ENCODE data around the gene DNMT1.
A peak's percentile ranks its signal among the peaks of the same experiment; 100 is the strongest.
"Not testable (repeated sequence)": the region's sequence is repeated elsewhere in the genome, so short reads cannot be mapped to it uniquely, and the experiment has no call there.

The DNMT1 gene

GRCh38 chr19:10193790-10194499 is 808 bp downstream of the DNMT1 start:
- no peaks in the 10 kb centered on the region for H3K9me3 ChIP-seq (ENCODE audit: insufficient read depth, low read depth, low read length)
- peak overlapping the region; percentile 89 for H3K4me3 ChIP-seq (ENCODE audit: low read length)
- no peaks in the 10 kb centered on the region for H3K4me1 ChIP-seq (ENCODE audit: insufficient read depth, low read length)
- H3K27me3 ChIP-seq (ENCODE audit: insufficient read depth, low read length) = no peaks in the 10 kb centered on the region
- peaks cover 24% of the 10 kb centered on the region for H3K36me3 ChIP-seq (ENCODE audit: insufficient read depth, low read depth, low read length)
- H3K9ac ChIP-seq (ENCODE audit: low read depth, low read length) = peak overlapping the region; percentile 87
- H3K27ac ChIP-seq (ENCODE audit: low read length) = peak overlapping the region; percentile 60

DNA sequence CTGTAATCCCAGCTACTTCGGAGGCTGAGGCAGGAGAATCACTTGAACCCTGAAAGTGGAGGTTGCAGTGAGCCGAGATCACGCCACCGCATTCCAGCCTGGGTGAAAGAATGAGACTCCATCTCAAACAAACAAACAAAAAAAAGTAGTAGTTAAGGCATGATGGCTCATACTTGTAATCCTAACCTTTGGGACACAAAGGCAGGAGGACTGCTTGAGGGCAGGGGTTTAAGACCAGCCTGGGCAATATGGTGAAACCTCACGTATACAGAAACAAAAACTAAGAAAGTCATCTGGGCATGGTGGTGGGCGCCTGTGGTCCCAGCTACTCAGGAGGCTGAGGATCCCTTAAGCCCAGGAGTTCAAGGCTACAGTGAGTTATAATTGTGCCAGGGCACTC is 1.8 kb downstream of the DNMT1 start:
- H3K4me3 ChIP-seq (ENCODE audit: low read length) = peak overlapping the region; percentile 89; the same call in 1 of the 2 replicates
- H3K36me3 ChIP-seq (ENCODE audit: insufficient read depth, low read depth, low read length) = peaks cover 24% of the 10 kb centered on the region
- no peaks in the 10 kb centered on the region for H3K9me3 ChIP-seq (ENCODE audit: insufficient read depth, low read depth, low read length)
- no peak overlapping the region for H3K27ac ChIP-seq (ENCODE audit: low read length)
- H3K27me3 ChIP-seq (ENCODE audit: insufficient read depth, low read length) = no peaks in the 10 kb centered on the region
- no peak overlapping the region for H3K9ac ChIP-seq (ENCODE audit: low read depth, low read length)
- no peaks in the 10 kb centered on the region for H3K4me1 ChIP-seq (ENCODE audit: insufficient read depth, low read length)

DNA sequence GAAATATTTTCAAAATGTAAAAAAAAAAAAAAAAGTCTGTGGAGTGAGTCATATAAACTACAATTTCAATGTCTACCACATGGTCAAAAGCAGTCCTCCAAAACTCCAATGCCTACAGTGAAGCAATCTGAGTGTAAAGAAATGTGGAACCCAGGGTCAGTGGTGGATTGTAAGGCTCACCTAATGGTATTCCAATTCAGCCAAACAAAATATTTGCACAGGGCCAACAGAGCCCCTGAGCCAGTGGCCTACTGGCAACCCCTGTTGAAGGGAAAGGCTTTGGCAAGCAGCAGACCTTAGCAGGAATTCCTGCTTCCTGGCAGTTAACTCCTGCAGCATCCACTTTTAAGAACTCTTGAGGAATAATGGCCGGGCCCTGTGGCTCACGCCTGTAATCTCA is 3.4 kb downstream of the DNMT1 start:
- no peak overlapping the region for H3K27ac ChIP-seq (ENCODE audit: low read length)
- no peak overlapping the region for H3K4me3 ChIP-seq (ENCODE audit: low read length)
- H3K9ac ChIP-seq (ENCODE audit: low read depth, low read length) = no peak overlapping the region
- H3K36me3 ChIP-seq (ENCODE audit: insufficient read depth, low read depth, low read length) = peaks cover 35% of the 10 kb centered on the region
- no peaks in the 10 kb centered on the region for H3K4me1 ChIP-seq (ENCODE audit: insufficient read depth, low read length)
- H3K9me3 ChIP-seq (ENCODE audit: insufficient read depth, low read depth, low read length) = no peaks in the 10 kb centered on the region
- no peaks in the 10 kb centered on the region for H3K27me3 ChIP-seq (ENCODE audit: insufficient read depth, low read length)

DNA sequence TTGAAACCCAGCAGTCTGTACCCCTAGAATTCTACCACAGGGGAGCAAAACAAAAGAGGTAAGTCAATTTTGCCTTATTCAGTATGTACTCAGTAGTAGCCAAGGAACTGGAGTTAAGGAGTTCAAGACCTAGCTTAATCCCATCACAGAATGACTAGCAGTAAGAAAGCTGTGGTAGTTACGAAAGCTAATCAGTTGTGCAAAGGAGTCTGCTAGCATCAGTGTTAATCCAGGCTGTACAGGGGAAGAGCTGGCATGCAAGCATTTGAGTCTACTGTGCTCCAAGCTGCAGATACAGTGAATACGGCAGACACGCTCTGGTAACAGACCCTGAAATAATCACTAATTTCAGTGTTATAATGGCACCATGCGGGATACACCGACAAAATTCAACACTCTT is 4.7 kb downstream of the DNMT1 start:
- no peaks in the 10 kb centered on the region for H3K4me1 ChIP-seq (ENCODE audit: insufficient read depth, low read length)
- no peak overlapping the region for H3K9ac ChIP-seq (ENCODE audit: low read depth, low read length)
- no peak overlapping the region for H3K4me3 ChIP-seq (ENCODE audit: low read length)
- H3K27me3 ChIP-seq (ENCODE audit: insufficient read depth, low read length) = no peaks in the 10 kb centered on the region
- peaks cover 47% of the 10 kb centered on the region for H3K36me3 ChIP-seq (ENCODE audit: insufficient read depth, low read depth, low read length)
- H3K27ac ChIP-seq (ENCODE audit: low read length) = no peak overlapping the region
- no peaks in the 10 kb centered on the region for H3K9me3 ChIP-seq (ENCODE audit: insufficient read depth, low read depth, low read length)

GRCh38 chr19:10189616-10190015 is 5.1 kb downstream of the DNMT1 start:
- H3K27me3 ChIP-seq (ENCODE audit: insufficient read depth, low read length) = no peaks in the 10 kb centered on the region
- H3K9me3 ChIP-seq (ENCODE audit: insufficient read depth, low read depth, low read length) = no peaks in the 10 kb centered on the region
- H3K9ac ChIP-seq (ENCODE audit: low read depth, low read length) = no peak overlapping the region
- no peak overlapping the region for H3K4me3 ChIP-seq (ENCODE audit: low read length)
- no peak overlapping the region for H3K27ac ChIP-seq (ENCODE audit: low read length)
- no peaks in the 10 kb centered on the region for H3K4me1 ChIP-seq (ENCODE audit: insufficient read depth, low read length)
- peaks cover 50% of the 10 kb centered on the region for H3K36me3 ChIP-seq (ENCODE audit: insufficient read depth, low read depth, low read length)

DNA sequence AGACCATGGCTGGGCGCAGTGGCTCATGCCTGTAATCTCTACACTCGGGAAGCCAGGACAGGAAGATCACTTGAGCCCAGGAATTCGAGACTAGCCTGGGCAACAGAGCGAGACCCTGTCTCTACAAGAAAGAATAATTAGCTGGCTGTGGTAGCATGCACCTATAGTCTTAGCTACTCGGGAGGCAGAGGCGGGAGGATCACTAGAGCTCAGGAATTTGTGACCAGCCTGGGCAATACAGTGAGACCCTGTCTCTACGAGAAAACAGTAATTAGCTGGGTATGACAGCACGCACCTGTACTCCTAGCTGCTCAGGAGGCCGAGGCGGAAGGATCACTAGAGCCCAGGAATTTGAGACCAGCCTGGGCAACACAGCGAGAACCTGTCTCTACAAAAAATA is 7.4 kb downstream of the DNMT1 start:
- Histone ChIP-seq H3K9ac (ENCODE audit: low read depth, low read length) (no peak overlapping the region), H3K9me3 (ENCODE audit: insufficient read depth, low read depth, low read length) (no peaks in the 10 kb centered on the region), H3K36me3 (ENCODE audit: insufficient read depth, low read depth, low read length) (peaks cover 53% of the 10 kb centered on the region), H3K27me3 (ENCODE audit: insufficient read depth, low read length) (no peaks in the 10 kb centered on the region), H3K27ac (ENCODE audit: low read length) (no peak overlapping the region), H3K4me3 (ENCODE audit: low read length) (no peak overlapping the region), H3K4me1 (ENCODE audit: insufficient read depth, low read length) (no peaks in the 10 kb centered on the region)

- peaks cover 61% of the 10 kb centered on the region for H3K36me3 ChIP-seq (ENCODE audit: insufficient read depth, low read depth, low read length)
- H3K9me3 ChIP-seq (ENCODE audit: insufficient read depth, low read depth, low read length) = no peaks in the 10 kb centered on the region
- no peak overlapping the region; the same call in 1 of the 2 replicates for H3K9ac ChIP-seq (ENCODE audit: low read depth, low read length)
- no peaks in the 10 kb centered on the region for H3K4me1 ChIP-seq (ENCODE audit: insufficient read depth, low read length)
- H3K27me3 ChIP-seq (ENCODE audit: insufficient read depth, low read length) = no peaks in the 10 kb centered on the region
- no peak overlapping the region for H3K4me3 ChIP-seq (ENCODE audit: low read length)
- no peak overlapping the region for H3K27ac ChIP-seq (ENCODE audit: low read length)
Measured at GRCh38 chr19:10184636-10185035, 10.1 kb downstream of the DNMT1 start.

DNA sequence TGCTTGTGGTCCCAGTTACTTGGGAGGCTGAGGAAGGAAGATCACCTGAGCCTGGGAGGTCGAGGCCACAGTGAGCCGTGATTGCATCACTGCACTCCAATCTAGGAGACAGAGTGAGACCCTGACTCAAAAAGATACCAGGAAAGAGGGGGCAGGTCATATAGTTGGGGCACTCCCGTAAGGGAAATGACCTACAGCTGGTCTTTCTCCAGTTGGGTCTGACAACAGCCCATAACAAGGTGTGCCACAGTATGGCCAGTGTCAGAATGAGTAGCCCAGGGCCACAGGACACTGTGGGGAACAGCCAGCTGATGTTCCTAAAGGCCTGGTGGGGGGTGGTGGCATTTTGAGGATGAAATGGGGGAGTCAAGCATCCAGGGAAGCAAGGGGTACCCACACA is 10.8 kb downstream of the DNMT1 start:
- Histone ChIP-seq H3K27ac (ENCODE audit: low read length) (no peak overlapping the region), H3K27me3 (ENCODE audit: insufficient read depth, low read length) (no peaks in the 10 kb centered on the region), H3K4me1 (ENCODE audit: insufficient read depth, low read length) (no peaks in the 10 kb centered on the region), H3K9ac (ENCODE audit: low read depth, low read length) (no peak overlapping the region), H3K9me3 (ENCODE audit: insufficient read depth, low read depth, low read length) (no peaks in the 10 kb centered on the region), H3K36me3 (ENCODE audit: insufficient read depth, low read depth, low read length) (peaks cover 66% of the 10 kb centered on the region), H3K4me3 (ENCODE audit: low read length) (no peak overlapping the region)

- H3K9me3 ChIP-seq (ENCODE audit: insufficient read depth, low read depth, low read length) = no peaks in the 10 kb centered on the region
- H3K9ac ChIP-seq (ENCODE audit: low read depth, low read length) = no peak overlapping the region
Measured at GRCh38 chr19:10182847-10183246, 11.9 kb downstream of the DNMT1 start.

GRCh38 chr19:10182076-10182475 is 12.7 kb downstream of the DNMT1 start:
- Histone ChIP-seq H3K4me1 (ENCODE audit: insufficient read depth, low read length) (no peaks in the 10 kb centered on the region), H3K27ac (ENCODE audit: low read length) (no peak overlapping the region), H3K27me3 (ENCODE audit: insufficient read depth, low read length) (no peaks in the 10 kb centered on the region), H3K4me3 (ENCODE audit: low read length) (no peak overlapping the region), H3K9me3 (ENCODE audit: insufficient read depth, low read depth, low read length) (no peaks in the 10 kb centered on the region), H3K9ac (ENCODE audit: low read depth, low read length) (no peak overlapping the region), H3K36me3 (ENCODE audit: insufficient read depth, low read depth, low read length) (peaks cover 66% of the 10 kb centered on the region)

More at GRCh38 chr19:10182847-10183246, 11.9 kb downstream of the DNMT1 start:
- Histone ChIP-seq H3K27me3 (ENCODE audit: insufficient read depth, low read length) (no peaks in the 10 kb centered on the region), H3K4me3 (ENCODE audit: low read length) (no peak overlapping the region), H3K4me1 (ENCODE audit: insufficient read depth, low read length) (no peaks in the 10 kb centered on the region), H3K27ac (ENCODE audit: low read length) (no peak overlapping the region), H3K36me3 (ENCODE audit: insufficient read depth, low read depth, low read length) (peaks cover 67% of the 10 kb centered on the region)

DNA sequence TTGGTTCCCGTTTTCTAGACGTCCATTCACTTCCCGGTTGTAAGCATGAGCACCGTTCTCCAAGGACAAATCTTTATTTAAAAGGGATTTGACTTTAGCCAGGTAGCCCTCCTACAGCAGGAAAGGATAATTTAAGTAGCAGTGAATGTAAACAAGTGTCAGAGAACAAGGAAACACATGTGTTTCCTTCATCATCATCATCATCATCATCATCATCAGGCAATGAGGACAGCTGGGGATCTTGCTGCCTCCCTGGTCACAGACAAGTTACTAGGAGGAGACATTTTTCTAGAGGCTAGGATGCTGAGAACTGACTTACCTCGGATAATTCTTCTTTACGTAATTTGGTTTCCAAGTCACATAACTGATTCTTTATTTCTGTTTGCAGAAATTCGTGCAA is 14.3 kb downstream of the DNMT1 start:
- Histone ChIP-seq H3K27ac (ENCODE audit: low read length) (no peak overlapping the region), H3K27me3 (ENCODE audit: insufficient read depth, low read length) (no peaks in the 10 kb centered on the region), H3K4me1 (ENCODE audit: insufficient read depth, low read length) (no peaks in the 10 kb centered on the region), H3K4me3 (ENCODE audit: low read length) (no peak overlapping the region), H3K9me3 (ENCODE audit: insufficient read depth, low read depth, low read length) (no peaks in the 10 kb centered on the region), H3K36me3 (ENCODE audit: insufficient read depth, low read depth, low read length) (peaks cover 69% of the 10 kb centered on the region), H3K9ac (ENCODE audit: low read depth, low read length) (no peak overlapping the region)

DNA sequence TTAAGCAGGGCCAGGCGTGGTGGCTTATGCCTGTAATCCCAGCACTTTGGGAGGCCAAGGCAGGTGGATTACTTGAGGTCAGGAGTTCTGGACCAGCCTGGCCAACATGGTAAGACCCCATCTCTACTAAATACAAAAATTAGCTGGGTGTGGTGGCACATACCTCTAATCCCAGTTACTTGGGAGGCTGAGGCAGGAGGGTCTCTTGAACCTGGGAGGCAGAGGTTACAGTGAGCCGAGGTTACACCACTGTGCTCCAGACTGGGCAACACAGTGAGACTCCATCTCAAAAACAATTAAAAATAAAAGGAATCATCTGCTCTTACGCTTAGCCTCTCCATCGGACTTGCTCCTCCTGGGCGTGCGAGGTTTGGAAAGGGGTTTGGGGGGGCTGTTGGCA is 14.7 kb downstream of the DNMT1 start:
- not testable (repeated sequence) for H3K4me3 ChIP-seq (ENCODE audit: low read length); H3K27ac ChIP-seq (ENCODE audit: low read length); H3K9ac ChIP-seq (ENCODE audit: low read depth, low read length); H3K27me3 ChIP-seq (ENCODE audit: insufficient read depth, low read length); H3K4me1 ChIP-seq (ENCODE audit: insufficient read depth, low read length); H3K9me3 ChIP-seq (ENCODE audit: insufficient read depth, low read depth, low read length)
- H3K36me3 ChIP-seq (ENCODE audit: insufficient read depth, low read depth, low read length) = peaks cover 71% of the 10 kb centered on the region

Data from iPS-20b (cell line).